A549 (cell line): ENCODE results near the gene KLHL6. TPM values are rescaled to one million over a fixed set of nuclear protein-coding genes. Genes with fewer than 3 reads are reported as not detected.

Source experiments
- ATAC-seq, 2 experiments: fragments of 200-7000 bp in 1 of 2; fragments of >200 bp in 1 of 2; cut with Nextera tagmentation in 1 of 2; cut with Tn5 transposase in 1 of 2; 3 replicates each; pipeline versions ENCODE4 v1.8.0 to v1.9.1; 2018 to 2020; ENCODE audit warnings: mild to moderate bottlenecking in 1 of 2, moderate library complexity in 1 of 2
- CTCF ChIA-PET: fragments of 300-600 bp; sonication (Branson Sonifier 250); formaldehyde crosslinking; extraction: SDS; loops from one replicate; lab custom pipeline; 2021; ENCODE audit warnings: antibody characterized with exemption, inconsistent platforms; lab: Yijun Ruan, JAX
- POLR2A ChIA-PET: fragments of 350-600 bp; formaldehyde crosslinking; extraction: SDS; loops from one replicate; lab custom pipeline; 2021; ENCODE audit warnings: antibody characterized with exemption, inconsistent platforms; lab: Yijun Ruan, JAX
- DNase-seq, 2 experiments: peaks; one replicate each; pipeline versions ENCODE4 v3.0.0 to v3.0.0-alpha.2; 2011 to 2016; ENCODE audit warnings: low read depth in 1 of 2, low spot score in 1 of 2
- FAIRE-seq: peaks from 2 replicates; lab custom pipeline; 2011; peaks lifted over from hg19 to GRCh38; lab: Jason Lieb, UNC
- H3K27ac ChIP-seq, 2 experiments: fragments of >200 bp; sonication (Bioruptor Twin); formaldehyde crosslinking; 3 replicates each; pipeline ENCODE4 v1.5.1; 2016 to 2017
- H3K4me1 ChIP-seq: fragments of >200 bp; sonication (Bioruptor Twin); formaldehyde crosslinking; 3 replicates; pipeline ENCODE4 v1.6.1; 2016
- H3K4me2 ChIP-seq: fragments of >200 bp; sonication (Bioruptor Twin); formaldehyde crosslinking; 3 replicates; pipeline ENCODE4 v1.6.1; 2016
- H3K4me3 ChIP-seq: fragments of >200 bp; sonication (Bioruptor Twin); formaldehyde crosslinking; 3 replicates; pipeline ENCODE4 v1.5.1; 2016
- H3K9me3 ChIP-seq: fragments of >200 bp; sonication (Bioruptor Twin); formaldehyde crosslinking; 3 replicates; pipeline ENCODE4 v1.6.1; 2016
- ATOH8 ChIP-seq: fragments of 250-450 bp; sonication (Bioruptor Pico); IDR thresholded peaks from 2 replicates; pipeline ENCODE4 v1.5.0; 2020; ENCODE audit warnings: low read depth, mild to moderate bottlenecking, moderate library complexity
- BHLHE40 ChIP-seq: IDR thresholded peaks from 2 replicates; pipeline ENCODE4 v1.6.1; 2012; ENCODE audit warnings: low read depth, low read length, inconsistent platforms
- CEBPB ChIP-seq, 2 experiments: fragments of >200 bp in 1 of 2; sonication (Bioruptor Twin) in 1 of 2; formaldehyde crosslinking in 1 of 2; IDR thresholded peaks; 2 replicates each; pipeline ENCODE4 v1.6.1; 2012 to 2016
- E2F6 ChIP-seq: IDR thresholded peaks from 2 replicates; pipeline ENCODE4 v1.6.1; 2012; ENCODE audit warnings: low read depth, borderline replicate concordance
- EHMT2 ChIP-seq: fragments of 200-600 bp; sonication (generic); IDR thresholded peaks from 2 replicates; pipeline ENCODE4 v1.6.1; 2016; ENCODE audit warnings: antibody characterized with exemption, low read depth, mild to moderate bottlenecking, moderate library complexity
- FOSL2 ChIP-seq, 2 experiments: fragments of 450-650 bp in 1 of 2; fragments of >200 bp in 1 of 2; sonication (Bioruptor Twin) in 1 of 2; formaldehyde crosslinking; IDR thresholded peaks; 2 replicates each; pipeline versions ENCODE4 v1.5.0 to v1.6.1; 2016 to 2020; ENCODE audit warnings: mild to moderate bottlenecking in 1 of 2, moderate library complexity in 1 of 2
- HMGXB4 ChIP-seq: fragments of 250-450 bp; sonication (Bioruptor Pico); IDR thresholded peaks from 2 replicates; pipeline ENCODE4 v1.5.0; 2021; ENCODE audit warnings: mild to moderate bottlenecking, moderate library complexity, borderline replicate concordance
- HOXB13 ChIP-seq: fragments of 250-450 bp; sonication (Bioruptor Pico); IDR thresholded peaks from 2 replicates; pipeline ENCODE4 v1.5.0; 2020; ENCODE audit warnings: low read depth, mild to moderate bottlenecking, moderate library complexity
- KDM1A ChIP-seq: fragments of 200-600 bp; sonication (generic); IDR thresholded peaks from 2 replicates; pipeline ENCODE4 v1.6.1; 2016; ENCODE audit warnings: low read depth, mild to moderate bottlenecking
- KDM5A ChIP-seq: fragments of 200-600 bp; sonication (generic); IDR thresholded peaks from 2 replicates; pipeline ENCODE4 v1.6.1; 2016; ENCODE audit warnings: antibody characterized with exemption, mild to moderate bottlenecking
- MAZ ChIP-seq: fragments of 150-350 bp; IDR thresholded peaks from 2 replicates; pipeline ENCODE4 v1.6.1; 2014; ENCODE audit warnings: antibody characterized with exemption, low read depth, low read length, borderline replicate concordance
- MYC ChIP-seq: IDR thresholded peaks from 2 replicates; pipeline ENCODE4 v1.6.1; 2012; ENCODE audit warnings: mild to moderate bottlenecking, inconsistent platforms, low read length, improper control_type of control experiment, borderline replicate concordance
- PHF8 ChIP-seq: fragments of 200-600 bp; sonication (generic); IDR thresholded peaks from 2 replicates; pipeline ENCODE4 v1.6.1; 2016; ENCODE audit warnings: low read depth, mild to moderate bottlenecking, antibody characterized with exemption, moderate library complexity, borderline replicate concordance
- POLR2A ChIP-seq: IDR thresholded peaks from 2 replicates; pipeline ENCODE4 v1.6.1; 2012; ENCODE audit warnings: mild to moderate bottlenecking, low read length
- POLR2AphosphoS2 ChIP-seq: conservative IDR thresholded peaks from 2 replicates; pipeline ENCODE4 v1.6.1; 2012; ENCODE audit warnings: low read length, improper control_type of control experiment, inconsistent platforms
- RCOR1 ChIP-seq: fragments of 150-350 bp; IDR thresholded peaks from 2 replicates; pipeline ENCODE4 v1.6.1; 2014; ENCODE audit warnings: antibody characterized with exemption, low read length, low read depth
- REST ChIP-seq: fragments of 200-600 bp; sonication (generic); IDR thresholded peaks from 2 replicates; pipeline ENCODE4 v1.6.1; 2016; ENCODE audit warnings: antibody characterized with exemption, mild to moderate bottlenecking, moderate library complexity
- RNF2 ChIP-seq: fragments of 200-600 bp; sonication (generic); IDR thresholded peaks from 2 replicates; pipeline ENCODE4 v1.6.1; 2016; ENCODE audit warnings: low read depth, mild to moderate bottlenecking, antibody characterized with exemption, moderate library complexity, borderline replicate concordance
- SREBF2 ChIP-seq: fragments of 450-650 bp; IDR thresholded peaks from 2 replicates; pipeline ENCODE4 v1.6.1; 2014; ENCODE audit warnings: mild to moderate bottlenecking, moderate library complexity
- TFCP2L1 ChIP-seq: fragments of 250-450 bp; sonication (Bioruptor Pico); IDR thresholded peaks from 2 replicates; pipeline ENCODE4 v1.5.0; 2021; ENCODE audit warnings: mild to moderate bottlenecking
- ZFP36 ChIP-seq: fragments of 450-650 bp; IDR thresholded peaks from 2 replicates; pipeline ENCODE4 v1.6.1; 2014; ENCODE audit warnings: borderline replicate concordance; ENCODE audit not compliant: partially characterized antibody
- WGBS: methylation state at CpG from one replicate; pipeline ENCODE4 v1.1.6; 2017; ENCODE audit errors: missing lambda C conversion rate; 5-methylcytosine and 5-hydroxymethylcytosine counted together
- polyA plus RNA-seq, 4 experiments: library from polyadenylated mRNA; depleted of rRNA in 3 of 4; stranded (reverse); fragments of >200 nt; fragmentation: RNase III in 1 of 4; extraction: RNeasy Plus Mini Kit Qiagen cat#74134 plus additional on column Dnase treatment in 1 of 4; gene quantifications; 2 replicates in 3 of 4; 3 replicates in 1 of 4; pipeline ENCODE4 v1.2.3, GENCODE V29; 2011 to 2017

KLHL6 gene
- polyA plus RNA-seq, 2 of the 4 experiments (the other 2 are of a cell fraction): not detected

GRCh38 chr3:183487016-183487415, 68.5 kb downstream of the KLHL6 start:
- TF ChIP-seq MYC (no peak), CEBPB (IDR thresholded peaks at IDR 0.05) (no peak), KDM1A (no peak), PHF8 (no peak), POLR2AphosphoS2 (no peak), FOSL2 (IDR thresholded peaks at IDR 0.05) (no peak), FOSL2 (CRISPR knock-in tag; IDR thresholded peaks at IDR 0.05) (no peak), EHMT2 (no peak), KDM5A (no peak), POLR2A (no peak), RCOR1 (no peak), HMGXB4 (CRISPR knock-in tag) (no peak), HOXB13 (CRISPR knock-in tag) (no peak), E2F6 (no peak), SREBF2 (no peak), ZFP36 (no peak), ATOH8 (CRISPR knock-in tag) (no peak), REST (no peak), RNF2 (no peak), MAZ (no peak), TFCP2L1 (CRISPR knock-in tag) (no peak)
- no peak for ATAC-seq
- Histone ChIP-seq H3K27ac (no peak overlapping the region), H3K4me1 (peaks cover 12% of the 10 kb centered on the region; the same call in 1 of the 3 replicates), H3K9me3 (no peaks in the 10 kb centered on the region), H3K4me3 (no peak overlapping the region), H3K4me2 (no peak overlapping the region)
- no peak for DNase-seq
- 77% methylated on average over 3 of the region's 4 CpGs for WGBS
- ChIA-PET POLR2A (no interaction called here), CTCF (interaction anchor here (1.0 to 1.2 kb wide), 2 partner anchors 9 to 18 kb away, joined by 3 to 5 read pairs; no protein-coding TSS in a partner anchor)
- no peak for FAIRE-seq

GRCh38 chr3:183486472-183486871, 69.0 kb downstream of the KLHL6 start:
- ATAC-seq: no peak
- Histone ChIP-seq H3K4me1 (peaks cover 12% of the 10 kb centered on the region; the same call in 1 of the 3 replicates), H3K4me2 (no peak overlapping the region), H3K4me3 (no peak overlapping the region), H3K27ac (no peak overlapping the region)
- no peak for FAIRE-seq
- no peak for DNase-seq
- WGBS: 70% methylated on average over 6 of the region's 6 CpGs
- POLR2A ChIA-PET: no interaction called here
- CTCF ChIA-PET: interaction anchor here (1.0 to 1.2 kb wide), 2 partner anchors 9 to 17 kb away, joined by 3 to 5 read pairs; no protein-coding TSS in a partner anchor
- no peak for TF ChIP-seq BHLHE40
- TF ChIP-seq, all 56 proteins: peak for 0
- no peaks in the 10 kb centered on the region for H3K9me3 ChIP-seq
